K562 (cell line): Measurements from ENCODE around the gene EXOC7.

Experiments used
- CBX8 ChIP-seq: fragments of 200-600 bp; sonication (generic); IDR thresholded peaks from 2 replicates; pipeline ENCODE4 v1.6.1; 2012; ENCODE audit warnings: borderline replicate concordance, mixed run types, low read depth, mild to moderate bottlenecking, moderate library complexity, mixed read lengths, low read length, control low read depth, inconsistent platforms; ENCODE audit not compliant: poor library complexity, severe bottlenecking; ENCODE audit errors: extremely low read depth
- EZH2 ChIP-seq: IDR thresholded peaks from 2 replicates; pipeline ENCODE4 v1.6.1; 2012; ENCODE audit warnings: low read depth, mild to moderate bottlenecking, inconsistent platforms, low read length, borderline replicate concordance
- FOXP1 ChIP-seq: sonication (generic); formaldehyde crosslinking; IDR thresholded peaks from 2 replicates; pipeline ENCODE4 v1.8.0; 2022; ENCODE audit warnings: mild to moderate bottlenecking, missing genetic modification reagents
- SETDB1 ChIP-seq: IDR thresholded peaks from one replicate; pipeline ENCODE4 v1.6.1; 2012; ENCODE audit warnings: low read length, control low read depth, inconsistent platforms
- ZFP1 ChIP-seq: fragments of 450-650 bp; formaldehyde crosslinking; IDR thresholded peaks from 2 replicates; pipeline ENCODE4 v1.4.0; 2020; ENCODE audit warnings: mild to moderate bottlenecking, mixed read lengths
- ZFX ChIP-seq: sonication (generic); formaldehyde crosslinking; IDR thresholded peaks from 2 replicates; pipeline ENCODE4 v1.8.0; 2022; ENCODE audit warnings: mild to moderate bottlenecking, missing genetic modification reagents, moderate library complexity
- ZHX1 ChIP-seq: fragments of 150-350 bp; conservative IDR thresholded peaks from 2 replicates; pipeline ENCODE4 v1.6.1; 2014; ENCODE audit warnings: low read length

GRCh38 chr17:76137001-76137350 lies 33.4 kb upstream of the EXOC7 start:
- TF ChIP-seq ZFX (CRISPR knock-in tag), result no peak
- no peak for TF ChIP-seq EZH2
- no peak for TF ChIP-seq CBX8
- TF ChIP-seq ZFP1 (CRISPR knock-in tag), result no peak
- TF ChIP-seq FOXP1 (CRISPR knock-in tag), result no peak
- no peak for TF ChIP-seq ZHX1
- TF ChIP-seq SETDB1, result no peak
